Measurements from ENCODE around the gene NSL1. TPM values are rescaled to one million over a fixed set of nuclear protein-coding genes. Genes with fewer than 3 reads are reported as not detected.
A peak's percentile ranks its signal among the peaks of the same experiment; 100 is the strongest.
"Not testable (repeated sequence)": the region's sequence is repeated elsewhere in the genome, so short reads cannot be mapped to it uniquely, and the experiment has no call there.

NSL1 gene
- total RNA-seq, result 10 to 100 TPM; 18.3 to 57.5 (median 34.3) TPM

- H3K27ac ChIP-seq, result peak within 1 kb of the TSS; percentile 86
- H3K9me3 ChIP-seq, result no peaks in the 10 kb centered on the region
- peak; percentile 5 for TF ChIP-seq EP300 (IDR thresholded peaks at IDR 0.05)
- TF ChIP-seq CTCF (IDR thresholded peaks at IDR 0.05), result no peak
- TF ChIP-seq POLR2A (IDR thresholded peaks at IDR 0.05), result peak in 1 of 2 donors; percentile 71
- peak in 2 of 3 donors; percentile 41 to 98 for TF ChIP-seq POLR2AphosphoS5 (IDR thresholded peaks at IDR 0.05)
- WGBS, result 1% methylated on average over 46 of the region's 46 CpGs
- no peaks in the 10 kb centered on the region for H3K27me3 ChIP-seq
- peak within 1 kb of the TSS; percentile 87 for H3K4me3 ChIP-seq
- H3K4me1 ChIP-seq, result peaks cover 32% of the 10 kb centered on the region
- H3K36me3 ChIP-seq, result peaks cover 4% of the 10 kb centered on the region
- DNase-seq (ENCODE audit: low spot score in 2 of 2), result peak; percentile 93 to 94
Observed at GRCh38 chr1:212791676-212792395, at the start of gene NSL1, which contains the start of gene TATDN3. Gene NSL1 (minus strand): TSS chr1:212791777. CDS start chr1:212791763, 14 bp downstream. Gene TATDN3 (plus strand): TSS chr1:212791894. CDS start chr1:212791922, 28 bp downstream.

GRCh38 chr1:212838145-212838544, 46.6 kb upstream of the NSL1 start:
- H3K9me3 ChIP-seq, result no peaks in the 10 kb centered on the region
- no peak overlapping the region for H3K4me3 ChIP-seq
- WGBS, result 95% methylated on average over 5 of the region's 5 CpGs
- H3K27ac ChIP-seq, result no peak overlapping the region
- TF ChIP-seq EP300 (IDR thresholded peaks at IDR 0.05) (no peak), POLR2A (IDR thresholded peaks at IDR 0.05) (no peak), POLR2AphosphoS5 (IDR thresholded peaks at IDR 0.05) (no peak), CTCF (IDR thresholded peaks at IDR 0.05) (no peak)
- no peak for DNase-seq (ENCODE audit: low spot score in 2 of 2)
- H3K36me3 ChIP-seq, result no peaks in the 10 kb centered on the region
- no peaks in the 10 kb centered on the region for H3K4me1 ChIP-seq
- no peaks in the 10 kb centered on the region for H3K27me3 ChIP-seq

GRCh38 chr1:212833211-212834207, 41.9 kb upstream of the NSL1 start:
- DNase-seq (ENCODE audit: low spot score in 2 of 2), result not testable (repeated sequence)
- 64% methylated on average over 8 of the region's 8 CpGs for WGBS

GRCh38 chr1:212828395-212828794, 36.8 kb upstream of the NSL1 start:
- H3K27me3 ChIP-seq, result no peaks in the 10 kb centered on the region
- WGBS, result 74% methylated on average over 2 of the region's 2 CpGs
- no peak for DNase-seq (ENCODE audit: low spot score in 2 of 2)

More at GRCh38 chr1:212833211-212834207, 41.9 kb upstream of the NSL1 start:
- not testable (repeated sequence) for H3K27ac ChIP-seq, H3K4me3 ChIP-seq, H3K4me1 ChIP-seq, H3K27me3 ChIP-seq, H3K36me3 ChIP-seq, H3K9me3 ChIP-seq

GRCh38 chr1:212827831-212828278, 36.3 kb upstream of the NSL1 start:
- Histone ChIP-seq H3K36me3 (no peaks in the 10 kb centered on the region), H3K9me3 (peaks cover 8% of the 10 kb centered on the region), H3K4me1 (no peaks in the 10 kb centered on the region), H3K4me3 (no peak overlapping the region), H3K27ac (no peak overlapping the region), H3K27me3 (no peaks in the 10 kb centered on the region)
- TF ChIP-seq EP300 (IDR thresholded peaks at IDR 0.05), result no peak
- TF ChIP-seq POLR2AphosphoS5 (IDR thresholded peaks at IDR 0.05), result no peak
- TF ChIP-seq POLR2A (IDR thresholded peaks at IDR 0.05), result no peak
- no peak for TF ChIP-seq CTCF (IDR thresholded peaks at IDR 0.05)
- 91% methylated on average over 5 of the region's 5 CpGs for WGBS
- DNase-seq (ENCODE audit: low spot score in 2 of 2), result no peak

More at GRCh38 chr1:212828395-212828794, 36.8 kb upstream of the NSL1 start:
- H3K36me3 ChIP-seq, result no peaks in the 10 kb centered on the region
- H3K27ac ChIP-seq, result no peak overlapping the region
- no peaks in the 10 kb centered on the region for H3K4me1 ChIP-seq
- H3K4me3 ChIP-seq, result no peak overlapping the region
- TF ChIP-seq POLR2A (IDR thresholded peaks at IDR 0.05), result no peak
- no peak for TF ChIP-seq CTCF (IDR thresholded peaks at IDR 0.05)
- peaks cover 8% of the 10 kb centered on the region for H3K9me3 ChIP-seq

Data from suprapubic skin (tissue), 4 donors.